Measurements from ENCODE around the gene MSH3. TPM values are rescaled to one million over a fixed set of nuclear protein-coding genes. Genes with fewer than 3 reads are reported as not detected.
"Not testable (repeated sequence)": the region's sequence is repeated elsewhere in the genome, so short reads cannot be mapped to it uniquely, and the experiment has no call there.

The MSH3 gene
- total RNA-seq, 1 experiment from 2014 or later: 17.4 TPM

DNA sequence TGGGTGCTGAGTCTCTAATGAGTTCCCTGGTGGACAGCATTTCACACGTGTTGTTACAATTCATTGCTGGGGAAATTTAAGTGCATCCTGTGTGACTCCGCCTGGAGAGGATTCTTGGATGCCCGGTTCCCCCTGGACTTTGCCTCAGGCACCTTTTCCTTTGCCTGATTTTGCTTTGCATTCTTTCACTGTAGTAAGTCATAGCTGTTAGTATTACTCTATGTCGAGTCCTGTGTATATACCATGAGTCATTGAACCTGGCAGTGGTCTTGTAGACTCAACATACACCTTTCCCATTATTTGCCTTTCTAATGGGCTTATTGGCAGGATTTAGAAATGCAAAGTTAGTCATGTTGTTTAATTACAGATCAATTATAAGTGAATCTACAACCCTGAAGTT is 82.3 kb downstream of the MSH3 start:
- no peak for DNase-seq (ENCODE audit: low read depth, low spot score)
- in situ Hi-C loops (cut with HindIII; ENCODE audit: low pct_unique_long_range_greater_than_20kb, low sequenced_read_pairs): no loop called here

GRCh38 chr5:80738466-80738865 is 84.0 kb downstream of the MSH3 start:
- in situ Hi-C loops (cut with HindIII; ENCODE audit: low pct_unique_long_range_greater_than_20kb, low sequenced_read_pairs): no loop called here
- no peak for DNase-seq (ENCODE audit: low read depth, low spot score)

DNA sequence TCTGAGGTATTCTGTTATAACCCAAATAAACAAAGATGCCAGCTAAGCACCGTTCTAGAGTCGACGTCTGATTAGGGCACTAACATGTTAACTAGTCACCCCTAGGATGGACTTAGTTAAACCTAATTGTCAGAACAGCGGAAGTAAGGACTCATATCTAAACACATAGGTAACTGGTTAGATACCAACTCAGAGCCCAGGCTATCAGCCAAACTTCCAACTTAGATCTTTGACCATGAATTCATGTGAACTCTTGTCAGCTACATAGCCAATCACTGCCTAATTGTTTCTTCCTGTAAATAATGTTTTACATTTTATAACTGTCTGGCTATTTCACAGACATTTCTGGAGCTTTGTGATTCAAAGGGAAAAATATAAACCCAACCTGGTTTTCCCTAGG is 84.6 kb downstream of the MSH3 start:
- in situ Hi-C loops (cut with HindIII; ENCODE audit: low pct_unique_long_range_greater_than_20kb, low sequenced_read_pairs): no loop called here
- DNase-seq (ENCODE audit: low read depth, low spot score): no peak

- DNase-seq (ENCODE audit: low read depth, low spot score): no peak
- in situ Hi-C loops (cut with HindIII; ENCODE audit: low pct_unique_long_range_greater_than_20kb, low sequenced_read_pairs): no loop called here
Observed at GRCh38 chr5:80739496-80739895, 85.0 kb downstream of the MSH3 start.

DNA sequence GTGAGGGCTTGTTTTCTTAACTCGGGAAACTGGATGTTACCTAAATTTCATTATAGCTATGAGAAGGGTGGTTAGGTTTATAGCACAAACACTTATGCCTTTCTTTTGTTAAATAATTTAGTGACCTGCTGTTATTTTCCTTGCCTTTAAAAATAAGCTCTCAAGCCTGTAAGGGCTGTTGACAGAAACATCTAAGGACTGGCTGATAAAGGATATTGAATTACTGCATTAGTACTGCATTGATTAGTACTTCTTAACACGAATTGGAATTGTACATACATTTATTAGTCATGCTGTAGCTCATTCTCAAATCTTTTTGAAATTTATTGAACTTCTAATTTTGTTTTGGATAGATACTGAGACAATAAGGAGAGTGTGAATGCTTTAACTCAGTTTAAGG is 85.4 kb downstream of the MSH3 start:
- no peak for DNase-seq (ENCODE audit: low read depth, low spot score)
- in situ Hi-C loops (cut with HindIII; ENCODE audit: low pct_unique_long_range_greater_than_20kb, low sequenced_read_pairs): no loop called here

DNA sequence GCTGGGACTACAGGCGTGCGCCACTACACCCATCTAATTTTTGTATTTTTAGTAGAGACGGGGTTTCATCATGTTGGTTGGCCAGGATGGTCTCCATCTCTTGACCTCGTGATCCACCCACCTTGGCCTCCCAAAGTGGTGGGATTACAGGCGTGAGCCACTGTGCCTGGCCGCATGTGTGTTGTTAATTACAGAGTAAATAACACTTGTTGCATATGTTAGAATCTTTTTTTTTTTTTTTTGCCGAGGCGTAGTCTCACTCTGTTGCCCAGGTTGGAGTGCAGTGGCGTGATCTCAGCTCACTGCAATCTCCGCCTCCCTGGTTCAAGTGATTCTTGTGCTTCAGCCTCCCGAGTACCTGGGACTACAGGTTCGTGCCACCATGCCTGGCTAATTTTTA is 86.0 kb downstream of the MSH3 start:
- in situ Hi-C loops (cut with HindIII; ENCODE audit: low pct_unique_long_range_greater_than_20kb, low sequenced_read_pairs); DNase-seq (ENCODE audit: low read depth, low spot score): not testable (repeated sequence)

- in situ Hi-C loops (cut with HindIII; ENCODE audit: low pct_unique_long_range_greater_than_20kb, low sequenced_read_pairs): no loop called here
- no peak for DNase-seq (ENCODE audit: low read depth, low spot score)
Observed at GRCh38 chr5:80740999-80741398, 86.5 kb downstream of the MSH3 start.

DNA sequence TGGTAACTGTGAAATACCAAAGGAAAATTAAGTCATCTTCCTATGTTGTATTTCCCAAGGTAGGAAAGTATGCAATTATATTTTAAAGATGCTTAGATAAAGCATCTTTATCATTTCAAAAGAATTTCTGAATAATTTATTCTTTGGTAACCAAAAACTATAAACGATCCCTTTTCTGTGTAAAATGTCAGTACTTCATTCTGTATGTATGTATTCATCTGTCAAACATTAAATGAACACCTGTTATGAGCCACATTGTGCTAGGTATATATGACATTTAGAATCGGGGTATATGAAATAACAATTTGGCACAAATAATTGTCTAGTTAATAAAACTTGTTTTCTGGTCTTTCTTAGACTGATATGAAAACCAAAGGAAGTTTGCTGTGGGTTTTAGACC is 89.7 kb downstream of the MSH3 start:
- no peak for DNase-seq (ENCODE audit: low read depth, low spot score)
- in situ Hi-C loops (cut with HindIII; ENCODE audit: low pct_unique_long_range_greater_than_20kb, low sequenced_read_pairs): no loop called here

GRCh38 chr5:80745490-80745889 is 91.0 kb downstream of the MSH3 start:
- DNase-seq (ENCODE audit: low read depth, low spot score): no peak
- in situ Hi-C loops (cut with HindIII; ENCODE audit: low pct_unique_long_range_greater_than_20kb, low sequenced_read_pairs): no loop called here

DNA sequence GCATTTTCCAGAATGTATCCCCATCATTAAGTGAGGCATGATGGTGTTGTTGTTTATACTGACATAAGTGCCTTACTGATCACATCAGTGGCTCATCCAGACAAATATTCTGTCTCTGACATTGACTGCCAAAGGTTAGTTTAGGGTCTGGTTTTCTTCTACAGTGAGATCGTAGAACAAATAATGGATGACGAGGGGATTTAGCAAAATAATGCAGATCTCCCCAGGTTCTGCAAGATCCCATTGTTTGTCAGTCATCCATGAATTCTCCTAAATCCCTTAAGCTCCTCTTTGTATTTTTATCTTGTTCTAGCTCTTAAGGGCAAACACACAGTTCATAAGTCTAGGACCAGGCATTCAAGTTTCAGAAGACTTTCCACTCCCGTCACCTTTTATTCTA is 93.5 kb downstream of the MSH3 start:
- in situ Hi-C loops (cut with HindIII; ENCODE audit: low pct_unique_long_range_greater_than_20kb, low sequenced_read_pairs): no loop called here
- no peak for DNase-seq (ENCODE audit: low read depth, low spot score)

DNA sequence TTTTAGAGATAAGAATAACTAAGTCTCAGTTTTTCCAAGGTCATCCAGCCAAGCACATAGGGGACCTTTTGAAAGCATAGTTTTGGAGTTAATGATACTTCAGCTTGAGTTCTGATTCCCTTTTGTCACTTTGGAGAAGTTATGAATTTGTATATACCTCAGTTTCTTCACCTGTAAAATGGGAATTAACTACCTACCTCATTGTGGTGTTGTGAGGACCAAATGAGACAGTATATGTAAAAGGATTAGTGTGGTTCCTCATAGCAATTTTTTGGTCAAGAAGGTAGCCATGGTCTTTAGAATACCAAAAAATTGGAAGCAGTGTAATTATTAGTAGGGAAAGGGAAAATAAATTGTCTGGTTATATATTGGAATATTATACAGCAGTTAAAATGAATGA is 98.0 kb downstream of the MSH3 start:
- no peak for DNase-seq (ENCODE audit: low read depth, low spot score)
- in situ Hi-C loops (cut with HindIII; ENCODE audit: low pct_unique_long_range_greater_than_20kb, low sequenced_read_pairs): no loop called here

GRCh38 chr5:80753712-80754111 is 99.3 kb downstream of the MSH3 start:
- in situ Hi-C loops (cut with HindIII; ENCODE audit: low pct_unique_long_range_greater_than_20kb, low sequenced_read_pairs): no loop called here
- DNase-seq (ENCODE audit: low read depth, low spot score): no peak

DNA sequence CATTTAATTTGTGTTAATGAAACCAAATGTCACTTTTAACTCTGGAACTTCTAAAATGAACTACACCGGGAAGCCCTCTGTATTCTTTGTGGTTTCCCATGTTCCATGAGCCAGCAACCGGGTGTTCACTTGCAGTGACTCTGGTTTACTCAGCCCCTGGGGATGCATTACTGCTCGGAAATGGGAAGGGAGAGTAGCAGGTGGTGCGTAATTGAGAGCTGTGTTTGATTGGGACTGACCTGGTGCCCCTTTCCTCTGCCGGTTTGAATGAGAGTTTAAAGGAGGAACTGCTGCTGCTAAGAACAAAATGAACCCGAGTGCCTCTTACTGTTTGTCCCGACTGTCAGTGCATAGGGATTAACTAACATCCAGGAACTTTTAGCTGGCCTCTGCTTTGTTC is 100.4 kb downstream of the MSH3 start:
- no peak for DNase-seq (ENCODE audit: low read depth, low spot score)
- in situ Hi-C loops (cut with HindIII; ENCODE audit: low pct_unique_long_range_greater_than_20kb, low sequenced_read_pairs): no loop called here

- no peak for DNase-seq (ENCODE audit: low read depth, low spot score)
- in situ Hi-C loops (cut with HindIII; ENCODE audit: low pct_unique_long_range_greater_than_20kb, low sequenced_read_pairs): no loop called here
Observed at GRCh38 chr5:80755626-80756025, 101.2 kb downstream of the MSH3 start.

DNA sequence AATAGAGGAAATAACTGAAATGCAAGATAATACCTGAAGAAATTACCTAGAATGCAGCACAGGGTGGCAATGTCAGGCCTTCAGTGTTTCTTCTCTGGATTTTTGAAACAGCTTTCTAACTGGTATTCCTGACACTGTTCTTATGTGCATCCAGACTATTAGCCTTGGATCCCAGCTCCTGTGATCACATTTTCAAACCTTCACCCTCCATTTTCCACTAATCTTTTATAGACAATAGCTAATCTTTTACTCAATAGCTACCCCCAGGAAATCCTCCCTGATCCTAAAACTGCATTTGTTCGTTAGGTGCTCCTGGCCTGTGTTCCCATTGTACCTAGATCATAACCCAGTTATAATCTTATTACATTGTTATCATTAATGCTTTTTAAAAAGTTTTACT is 101.8 kb downstream of the MSH3 start:
- in situ Hi-C loops (cut with HindIII; ENCODE audit: low pct_unique_long_range_greater_than_20kb, low sequenced_read_pairs): no loop called here
- no peak for DNase-seq (ENCODE audit: low read depth, low spot score)

DNA sequence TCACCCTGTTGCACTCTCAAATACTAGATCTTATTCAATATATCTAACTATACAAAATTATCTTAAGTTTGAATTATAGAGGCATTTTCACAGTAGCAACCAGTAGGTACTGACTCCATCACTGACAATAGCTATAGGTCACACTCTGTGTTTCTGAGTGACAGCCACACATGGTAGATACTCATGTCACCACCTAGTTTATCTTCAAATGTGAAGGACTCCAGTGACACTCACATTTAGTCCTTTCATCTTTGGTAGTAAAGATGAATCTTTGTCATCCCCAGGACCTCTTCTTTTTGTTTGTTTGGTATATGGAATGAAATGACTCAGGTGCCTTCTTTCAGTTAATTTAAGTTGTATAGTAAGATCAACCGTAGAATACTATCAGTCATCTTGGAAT is 102.8 kb downstream of the MSH3 start:
- DNase-seq (ENCODE audit: low read depth, low spot score): no peak
- in situ Hi-C loops (cut with HindIII; ENCODE audit: low pct_unique_long_range_greater_than_20kb, low sequenced_read_pairs): no loop called here

- in situ Hi-C loops (cut with HindIII; ENCODE audit: low pct_unique_long_range_greater_than_20kb, low sequenced_read_pairs): no loop called here
- no peak for DNase-seq (ENCODE audit: low read depth, low spot score)
Observed at GRCh38 chr5:80759866-80760577, 105.6 kb downstream of the MSH3 start.

DNA sequence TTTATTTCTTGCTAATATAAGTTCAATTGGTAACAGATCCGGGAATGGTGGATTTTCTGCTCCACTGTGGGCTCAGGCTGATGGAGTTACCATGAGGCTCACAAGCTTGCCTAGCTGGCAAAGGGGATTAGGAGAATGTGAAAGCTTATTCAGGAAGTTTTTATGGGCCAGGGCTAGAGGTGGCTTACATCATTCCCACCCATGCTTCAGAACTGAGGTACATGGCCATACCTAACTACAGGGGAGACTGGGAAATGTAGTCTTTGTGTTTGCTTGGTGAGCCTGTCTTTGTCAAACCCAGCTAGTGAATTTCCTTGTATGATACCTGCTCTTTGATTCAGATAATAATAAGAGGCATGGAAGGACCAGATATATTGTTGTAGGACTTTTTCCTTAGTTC is 106.2 kb downstream of the MSH3 start:
- DNase-seq (ENCODE audit: low read depth, low spot score): no peak
- in situ Hi-C loops (cut with HindIII; ENCODE audit: low pct_unique_long_range_greater_than_20kb, low sequenced_read_pairs): no loop called here

- in situ Hi-C loops (cut with HindIII; ENCODE audit: low pct_unique_long_range_greater_than_20kb, low sequenced_read_pairs): no loop called here
- DNase-seq (ENCODE audit: low read depth, low spot score): peak; percentile 5
Observed at GRCh38 chr5:80761176-80761575, 106.7 kb downstream of the MSH3 start.

DNA sequence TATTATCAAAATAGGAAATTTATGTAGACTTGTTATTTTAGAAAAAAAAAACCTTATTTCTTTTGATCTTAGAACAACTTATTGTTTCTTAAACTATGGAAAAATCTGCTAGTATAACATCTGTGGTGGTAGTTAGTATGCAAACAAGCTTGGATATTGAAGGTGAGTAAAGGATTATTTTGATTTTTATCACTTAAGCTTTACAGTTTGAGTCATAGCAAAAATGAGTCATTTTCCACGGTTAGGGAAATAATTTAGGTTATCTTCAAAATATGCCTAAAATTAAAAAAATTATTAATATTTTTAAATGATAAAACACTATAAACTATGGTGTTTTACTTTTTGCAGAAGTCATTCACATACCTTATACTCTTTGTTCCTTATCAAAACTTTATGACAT is 107.5 kb downstream of the MSH3 start:
- DNase-seq (ENCODE audit: low read depth, low spot score): no peak

More for the DNA sequence above, 107.5 kb downstream of the MSH3 start:
- in situ Hi-C loops (cut with HindIII; ENCODE audit: low pct_unique_long_range_greater_than_20kb, low sequenced_read_pairs): no loop called here
